ENCODE data around the gene ANXA5.

ANXA5 gene

DNA sequence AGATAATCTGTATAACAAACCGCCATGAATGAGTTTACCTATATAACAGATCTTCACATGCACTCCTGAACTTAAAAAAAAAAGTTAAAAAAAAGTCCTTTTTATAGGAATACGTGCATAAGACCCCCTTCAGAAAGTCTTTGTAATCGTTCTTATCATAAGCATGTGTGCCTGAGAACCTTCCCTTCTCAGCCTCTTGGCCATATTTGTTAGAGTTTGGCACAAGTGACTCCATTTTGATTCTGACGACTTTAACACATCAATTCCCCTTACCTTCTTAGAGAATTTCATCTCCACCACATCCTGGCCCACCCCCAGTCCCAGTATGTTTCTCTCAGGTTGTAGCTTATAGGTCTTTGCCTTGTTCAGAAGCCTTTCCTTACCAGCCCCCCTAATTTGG is 16.0 kb upstream of the ANXA5 start:
- H3K36me3 ChIP-seq (ENCODE audit: control insufficient read depth, insufficient read depth, low read length), result no peaks in the 10 kb centered on the region
- no peak overlapping the region for H3K27ac ChIP-seq (ENCODE audit: insufficient read depth, low read length, poor library complexity, severe bottlenecking)
- H3K27me3 ChIP-seq (replicated peaks; ENCODE audit: control insufficient read depth, insufficient read depth, low read length, poor library complexity, severe bottlenecking), result peaks cover 4% of the 10 kb centered on the region
- H3K9me3 ChIP-seq (ENCODE audit: control insufficient read depth, low read length), result no peaks in the 10 kb centered on the region
- peaks cover 2% of the 10 kb centered on the region for H3K4me1 ChIP-seq (ENCODE audit: control insufficient read depth, insufficient read depth, low read length, poor library complexity, severe bottlenecking)
- no peak overlapping the region for H3K4me3 ChIP-seq (ENCODE audit: insufficient read depth, low read depth, low read length, poor library complexity, severe bottlenecking)
- DNase-seq, result no peak

DNA sequence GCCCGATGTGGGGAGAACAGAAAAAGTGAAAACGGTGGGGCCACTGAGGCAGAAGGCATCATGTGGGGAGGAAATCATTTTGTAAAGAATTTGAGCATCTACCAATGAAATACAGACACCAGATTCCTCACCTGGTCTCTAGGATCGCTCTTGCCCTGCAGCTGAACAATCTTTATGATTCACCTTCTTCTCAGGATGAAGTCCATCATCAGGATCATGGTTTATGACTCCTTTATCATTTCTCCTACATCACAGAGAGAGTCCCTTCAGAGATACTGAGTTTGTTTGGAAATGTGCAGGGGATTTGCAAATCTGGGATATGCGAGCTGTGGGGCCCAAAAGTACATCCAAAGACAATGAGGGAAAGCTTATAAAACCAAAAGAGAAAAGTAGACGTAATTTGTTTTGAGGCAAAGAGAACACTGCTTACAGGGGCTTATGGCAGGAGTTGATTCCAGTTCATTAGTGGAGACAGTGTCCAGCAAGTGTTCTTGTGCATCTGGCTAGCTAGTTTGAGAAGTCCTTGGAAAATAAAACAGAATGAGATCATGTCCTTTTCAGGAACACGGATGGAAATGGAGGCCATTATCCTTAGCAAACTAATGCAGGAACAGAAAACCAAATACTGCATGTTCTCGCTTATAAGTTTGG is 15.3 kb upstream of the ANXA5 start:
- Histone ChIP-seq H3K27ac (ENCODE audit: insufficient read depth, low read length, poor library complexity, severe bottlenecking) (no peak overlapping the region), H3K9me3 (ENCODE audit: control insufficient read depth, low read length) (no peaks in the 10 kb centered on the region), H3K4me1 (ENCODE audit: control insufficient read depth, insufficient read depth, low read length, poor library complexity, severe bottlenecking) (peaks cover 2% of the 10 kb centered on the region), H3K27me3 (replicated peaks; ENCODE audit: control insufficient read depth, insufficient read depth, low read length, poor library complexity, severe bottlenecking) (peaks cover 4% of the 10 kb centered on the region), H3K36me3 (ENCODE audit: control insufficient read depth, insufficient read depth, low read length) (no peaks in the 10 kb centered on the region), H3K4me3 (ENCODE audit: insufficient read depth, low read depth, low read length, poor library complexity, severe bottlenecking) (no peak overlapping the region)
- DNase-seq, result no peak

DNA sequence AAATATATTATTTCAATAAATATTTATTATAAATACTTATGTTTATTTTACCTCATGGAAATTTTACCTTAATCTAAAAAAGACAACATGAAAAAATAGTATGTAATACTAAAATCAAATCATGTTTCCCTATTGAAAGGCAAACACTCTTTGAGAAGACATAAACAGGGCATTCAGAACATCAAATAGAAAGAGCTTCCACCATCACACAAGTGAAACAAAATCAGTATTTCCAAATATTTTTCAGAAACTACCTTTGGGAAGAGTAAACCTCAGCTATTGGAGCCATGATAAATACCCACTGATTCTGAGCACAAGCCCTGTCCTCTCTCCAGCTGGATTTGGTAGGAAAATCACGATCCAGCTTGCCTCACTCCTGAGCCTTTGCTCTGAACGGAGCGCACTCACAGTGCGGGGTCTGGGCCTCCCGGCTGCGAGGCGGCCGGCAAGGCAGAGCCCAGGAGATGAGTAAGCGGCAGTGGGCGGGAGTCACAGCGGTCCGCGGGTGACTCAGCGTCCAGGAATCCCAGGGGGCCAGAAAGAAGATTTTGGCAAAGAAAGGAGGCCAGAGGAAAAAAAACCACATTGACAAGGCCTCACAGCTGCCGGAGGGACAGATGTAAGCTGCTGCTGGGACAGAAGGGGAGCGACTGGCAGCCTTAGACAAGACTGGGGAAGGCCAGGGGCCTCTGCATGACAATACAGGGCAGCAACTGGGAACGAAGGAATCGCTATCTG is 14.7 kb upstream of the ANXA5 start:
- Histone ChIP-seq H3K4me1 (ENCODE audit: control insufficient read depth, insufficient read depth, low read length, poor library complexity, severe bottlenecking) (peaks cover 2% of the 10 kb centered on the region), H3K9me3 (ENCODE audit: control insufficient read depth, low read length) (no peaks in the 10 kb centered on the region), H3K27me3 (replicated peaks; ENCODE audit: control insufficient read depth, insufficient read depth, low read length, poor library complexity, severe bottlenecking) (peaks cover 4% of the 10 kb centered on the region), H3K27ac (ENCODE audit: insufficient read depth, low read length, poor library complexity, severe bottlenecking) (no peak overlapping the region), H3K4me3 (ENCODE audit: insufficient read depth, low read depth, low read length, poor library complexity, severe bottlenecking) (no peak overlapping the region), H3K36me3 (ENCODE audit: control insufficient read depth, insufficient read depth, low read length) (no peaks in the 10 kb centered on the region)
- no peak for DNase-seq

DNA sequence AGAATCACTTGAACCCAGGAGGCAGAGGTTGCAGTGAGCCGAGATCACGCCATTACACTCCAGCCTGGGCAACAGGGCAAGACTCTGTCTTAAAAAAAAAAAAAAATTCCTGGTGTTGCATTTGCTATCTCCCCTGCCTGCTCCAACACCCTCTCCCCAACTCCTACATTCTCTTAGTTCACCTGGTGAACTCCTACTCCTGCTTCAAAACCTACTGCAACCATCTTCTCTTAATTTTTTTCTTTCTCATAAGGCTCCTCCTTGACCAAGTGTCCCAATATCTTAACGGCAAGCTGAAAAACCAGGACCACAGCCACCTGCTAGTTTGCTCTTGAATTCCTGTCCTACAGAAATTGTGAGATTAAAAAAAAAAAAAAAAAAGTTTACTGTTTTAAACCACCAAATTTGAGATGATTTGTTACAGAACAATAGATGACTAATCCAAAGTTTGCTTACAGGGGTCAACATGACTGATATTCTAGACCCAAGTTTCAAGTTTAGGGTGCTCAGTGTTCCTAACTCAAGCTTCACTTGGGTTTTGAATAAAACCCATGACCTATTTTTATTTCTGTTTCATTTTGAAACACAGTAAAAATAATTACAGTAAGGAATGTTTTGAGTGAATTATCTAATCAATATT is 13.1 kb upstream of the ANXA5 start:
- DNase-seq, result no peak
- H3K4me1 ChIP-seq (ENCODE audit: control insufficient read depth, insufficient read depth, low read length, poor library complexity, severe bottlenecking), result peaks cover 2% of the 10 kb centered on the region
- H3K27me3 ChIP-seq (replicated peaks; ENCODE audit: control insufficient read depth, insufficient read depth, low read length, poor library complexity, severe bottlenecking), result peaks cover 4% of the 10 kb centered on the region
- H3K4me3 ChIP-seq (ENCODE audit: insufficient read depth, low read depth, low read length, poor library complexity, severe bottlenecking), result no peak overlapping the region
- H3K27ac ChIP-seq (ENCODE audit: insufficient read depth, low read length, poor library complexity, severe bottlenecking), result no peak overlapping the region
- no peaks in the 10 kb centered on the region for H3K9me3 ChIP-seq (ENCODE audit: control insufficient read depth, low read length)
- H3K36me3 ChIP-seq (ENCODE audit: control insufficient read depth, insufficient read depth, low read length), result no peaks in the 10 kb centered on the region

DNA sequence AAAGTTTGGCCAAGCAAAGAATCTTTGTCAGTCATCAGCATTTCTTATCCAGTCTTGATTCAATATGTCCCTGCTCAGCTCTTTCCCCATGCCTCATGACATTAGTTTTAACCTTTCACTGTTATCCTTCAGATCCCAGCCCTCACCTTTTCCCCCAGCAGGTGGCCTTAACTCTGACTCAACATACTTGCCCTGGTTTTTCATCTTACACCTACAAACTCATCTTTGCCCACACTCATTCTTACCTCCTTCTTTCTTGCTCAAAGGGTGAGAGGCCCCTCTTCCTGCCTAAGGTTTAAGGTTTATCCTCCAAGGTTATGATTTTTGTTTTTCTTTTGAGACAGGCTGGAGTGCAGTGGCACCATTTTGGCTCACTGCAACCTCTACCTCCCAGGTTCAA is 10.6 kb upstream of the ANXA5 start:
- H3K36me3 ChIP-seq (ENCODE audit: control insufficient read depth, insufficient read depth, low read length), result no peaks in the 10 kb centered on the region
- no peak overlapping the region for H3K27ac ChIP-seq (ENCODE audit: insufficient read depth, low read length, poor library complexity, severe bottlenecking)
- no peak for DNase-seq

DNA sequence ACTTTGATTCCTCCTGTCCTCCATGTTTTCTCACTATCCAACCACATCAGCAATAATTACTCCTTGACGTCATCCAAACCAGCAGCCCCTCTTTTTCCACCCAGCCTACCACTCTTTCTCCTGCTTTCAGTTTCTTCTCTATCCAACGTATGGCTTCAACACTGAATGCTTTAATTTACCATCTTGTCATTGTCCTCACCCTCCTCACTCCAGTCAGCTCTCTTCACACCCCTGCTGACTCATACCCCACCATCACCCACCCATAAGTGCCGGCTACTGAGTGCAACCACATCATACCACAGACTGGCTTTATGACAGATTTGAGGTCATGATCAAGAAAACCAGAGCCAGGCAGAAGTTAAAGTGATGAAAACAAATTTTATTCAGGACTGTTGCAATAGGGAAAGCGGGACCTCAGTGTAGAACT is 9.8 kb upstream of the ANXA5 start:
- H3K36me3 ChIP-seq (ENCODE audit: control insufficient read depth, insufficient read depth, low read length), result no peaks in the 10 kb centered on the region

More for the DNA sequence above, 10.6 kb upstream of the ANXA5 start:
- peaks cover 2% of the 10 kb centered on the region for H3K4me1 ChIP-seq (ENCODE audit: control insufficient read depth, insufficient read depth, low read length, poor library complexity, severe bottlenecking)
- H3K9me3 ChIP-seq (ENCODE audit: control insufficient read depth, low read length), result no peaks in the 10 kb centered on the region
- no peak overlapping the region for H3K4me3 ChIP-seq (ENCODE audit: insufficient read depth, low read depth, low read length, poor library complexity, severe bottlenecking)
- H3K27me3 ChIP-seq (replicated peaks; ENCODE audit: control insufficient read depth, insufficient read depth, low read length, poor library complexity, severe bottlenecking), result peaks cover 4% of the 10 kb centered on the region

DNA sequence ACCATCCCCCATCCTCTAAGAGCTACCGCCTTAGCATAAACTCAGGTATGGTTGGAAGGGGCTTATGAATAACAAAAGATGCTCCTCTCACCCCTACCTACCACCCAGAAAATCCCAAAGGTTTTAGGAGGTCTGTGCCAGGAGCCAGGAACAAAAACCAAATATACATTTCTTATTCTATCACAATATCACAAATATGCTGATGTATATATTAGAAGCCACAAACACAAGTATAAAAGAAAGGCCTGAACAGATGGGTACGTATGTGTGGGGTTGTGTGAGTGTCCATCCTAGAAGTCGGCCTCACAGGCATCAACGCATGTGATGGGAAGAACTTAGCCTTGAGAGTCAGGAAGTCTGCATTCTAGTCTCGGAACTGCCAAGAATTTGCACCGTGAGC is 8.7 kb upstream of the ANXA5 start:
- H3K36me3 ChIP-seq (ENCODE audit: control insufficient read depth, insufficient read depth, low read length), result no peaks in the 10 kb centered on the region
- H3K27me3 ChIP-seq (replicated peaks; ENCODE audit: control insufficient read depth, insufficient read depth, low read length, poor library complexity, severe bottlenecking), result no peaks in the 10 kb centered on the region
- H3K27ac ChIP-seq (ENCODE audit: insufficient read depth, low read length, poor library complexity, severe bottlenecking), result no peak overlapping the region
- no peak overlapping the region for H3K4me3 ChIP-seq (ENCODE audit: insufficient read depth, low read depth, low read length, poor library complexity, severe bottlenecking)
- DNase-seq, result no peak
- no peaks in the 10 kb centered on the region for H3K9me3 ChIP-seq (ENCODE audit: control insufficient read depth, low read length)
- H3K4me1 ChIP-seq (ENCODE audit: control insufficient read depth, insufficient read depth, low read length, poor library complexity, severe bottlenecking), result no peaks in the 10 kb centered on the region

More for the DNA sequence above, 9.8 kb upstream of the ANXA5 start:
- Histone ChIP-seq H3K9me3 (ENCODE audit: control insufficient read depth, low read length) (no peaks in the 10 kb centered on the region), H3K27me3 (replicated peaks; ENCODE audit: control insufficient read depth, insufficient read depth, low read length, poor library complexity, severe bottlenecking) (peaks cover 4% of the 10 kb centered on the region), H3K4me1 (ENCODE audit: control insufficient read depth, insufficient read depth, low read length, poor library complexity, severe bottlenecking) (peaks cover 2% of the 10 kb centered on the region), H3K4me3 (ENCODE audit: insufficient read depth, low read depth, low read length, poor library complexity, severe bottlenecking) (no peak overlapping the region), H3K27ac (ENCODE audit: insufficient read depth, low read length, poor library complexity, severe bottlenecking) (no peak overlapping the region)
- peak in 1 of 3 donors; percentile 19 for DNase-seq

DNA sequence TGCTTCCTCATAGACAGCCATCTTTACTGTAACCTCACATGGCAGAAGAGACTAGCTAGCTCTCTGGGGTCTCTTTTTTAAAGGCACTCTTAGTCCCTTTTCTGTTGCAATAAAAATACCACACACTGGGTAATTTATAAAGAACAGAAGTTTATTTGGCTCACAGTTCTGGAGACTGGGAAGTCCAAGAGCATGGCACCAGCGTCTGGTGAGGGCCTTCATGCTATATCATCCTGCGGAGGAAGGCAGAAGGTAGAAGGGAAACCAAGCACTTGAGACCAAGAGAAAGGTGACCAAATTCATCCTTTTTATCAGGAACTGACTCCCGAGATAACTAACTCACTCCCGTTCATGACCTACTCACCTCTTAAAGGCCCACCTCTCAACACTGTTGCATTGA is 5.4 kb upstream of the ANXA5 start:
- Histone ChIP-seq H3K9me3 (ENCODE audit: control insufficient read depth, low read length) (no peaks in the 10 kb centered on the region), H3K4me3 (ENCODE audit: insufficient read depth, low read depth, low read length, poor library complexity, severe bottlenecking) (no peak overlapping the region), H3K4me1 (ENCODE audit: control insufficient read depth, insufficient read depth, low read length, poor library complexity, severe bottlenecking) (no peaks in the 10 kb centered on the region), H3K27ac (ENCODE audit: insufficient read depth, low read length, poor library complexity, severe bottlenecking) (no peak overlapping the region), H3K27me3 (replicated peaks; ENCODE audit: control insufficient read depth, insufficient read depth, low read length, poor library complexity, severe bottlenecking) (no peaks in the 10 kb centered on the region), H3K36me3 (ENCODE audit: control insufficient read depth, insufficient read depth, low read length) (no peaks in the 10 kb centered on the region)
- no peak for DNase-seq

DNA sequence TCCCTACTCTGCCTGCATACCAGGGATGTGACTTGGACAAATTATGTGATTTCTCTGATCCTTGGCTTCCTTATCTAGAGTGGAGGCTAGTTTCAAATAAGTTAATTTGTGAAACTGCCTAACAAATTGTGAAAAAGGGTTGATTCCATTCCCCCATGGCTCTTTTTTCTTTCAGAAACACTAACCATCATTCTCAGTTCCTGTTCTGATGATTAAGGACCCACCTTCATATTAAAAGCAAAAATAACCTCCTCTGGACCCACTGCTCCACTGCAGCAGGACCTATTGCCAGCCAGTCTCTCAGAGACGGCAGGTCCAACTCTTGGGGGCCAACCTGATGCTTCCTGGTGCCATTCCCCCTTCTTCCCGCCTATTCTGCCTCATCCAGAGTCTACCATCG is 4.5 kb upstream of the ANXA5 start:
- Histone ChIP-seq H3K27me3 (replicated peaks; ENCODE audit: control insufficient read depth, insufficient read depth, low read length, poor library complexity, severe bottlenecking) (no peaks in the 10 kb centered on the region), H3K4me3 (ENCODE audit: insufficient read depth, low read depth, low read length, poor library complexity, severe bottlenecking) (no peak overlapping the region), H3K4me1 (ENCODE audit: control insufficient read depth, insufficient read depth, low read length, poor library complexity, severe bottlenecking) (no peaks in the 10 kb centered on the region), H3K27ac (ENCODE audit: insufficient read depth, low read length, poor library complexity, severe bottlenecking) (no peak overlapping the region), H3K9me3 (ENCODE audit: control insufficient read depth, low read length) (no peaks in the 10 kb centered on the region), H3K36me3 (ENCODE audit: control insufficient read depth, insufficient read depth, low read length) (no peaks in the 10 kb centered on the region)
- DNase-seq, result no peak

DNA sequence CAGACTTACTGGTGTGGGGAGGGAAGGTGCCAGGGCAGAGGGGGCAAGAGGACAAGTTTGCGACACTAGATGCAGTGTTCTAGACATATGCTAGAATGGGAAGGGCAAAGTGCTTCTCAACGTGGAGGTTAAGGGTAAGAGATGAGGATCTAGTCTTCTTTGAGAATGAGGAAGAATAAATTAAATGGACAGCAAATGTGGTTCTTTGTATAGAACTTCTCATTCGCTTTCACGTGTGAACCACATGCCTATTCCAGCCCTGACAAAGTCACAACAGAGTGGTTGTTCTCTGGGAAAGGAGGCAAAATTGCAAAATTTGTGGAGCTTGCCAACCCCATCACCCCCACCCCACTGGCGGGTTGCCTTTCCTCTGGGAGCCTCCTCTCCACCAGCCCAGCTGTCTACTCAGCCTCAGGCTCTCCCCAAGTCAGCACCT is 1.5 kb upstream of the ANXA5 start:
- Histone ChIP-seq H3K27ac (ENCODE audit: insufficient read depth, low read length, poor library complexity, severe bottlenecking) (no peak overlapping the region), H3K27me3 (replicated peaks; ENCODE audit: control insufficient read depth, insufficient read depth, low read length, poor library complexity, severe bottlenecking) (no peaks in the 10 kb centered on the region), H3K4me1 (ENCODE audit: control insufficient read depth, insufficient read depth, low read length, poor library complexity, severe bottlenecking) (no peaks in the 10 kb centered on the region), H3K9me3 (ENCODE audit: control insufficient read depth, low read length) (no peaks in the 10 kb centered on the region), H3K36me3 (ENCODE audit: control insufficient read depth, insufficient read depth, low read length) (no peaks in the 10 kb centered on the region), H3K4me3 (ENCODE audit: insufficient read depth, low read depth, low read length, poor library complexity, severe bottlenecking) (no peak overlapping the region)
- DNase-seq, result no peak

Data from effector memory CD4-positive, alpha-beta T cell (primary cell).